H1 (cell line): Measurements from ENCODE around the gene TEDDM1. TPM values are rescaled to one million over a fixed set of nuclear protein-coding genes. Genes with fewer than 3 reads are reported as not detected.

Experiments
- CTCF ChIA-PET: fragments of 300-600 bp; sonication (Branson Sonifier 250); formaldehyde crosslinking; loops from one replicate; lab custom pipeline; 2021; ENCODE audit not compliant: partially characterized antibody; lab: Charles Lee
- POLR2A ChIA-PET: fragments of 300-600 bp; sonication (Branson Sonifier 250); formaldehyde crosslinking; loops from one replicate; lab custom pipeline; 2021; ENCODE audit warnings: inconsistent platforms; ENCODE audit not compliant: partially characterized antibody; lab: Charles Lee
- DNase-seq, 2 experiments: peaks; one replicate each; pipeline versions ENCODE4 v3.0.0 to v3.0.0-alpha.2; 2010 to 2022; ENCODE audit warnings: low spot score in 2 of 2, low read depth in 1 of 2, mixed read lengths in 1 of 2
- FAIRE-seq: peaks from 2 replicates; lab custom pipeline; 2011; peaks lifted over from hg19 to GRCh38; lab: Jason Lieb, UNC
- H2AFZ ChIP-seq: 2 replicates; pipeline ENCODE4 v1.8.1; 2012; ENCODE audit warnings: low read length, inconsistent platforms
- H2AK5ac ChIP-seq: 2 replicates; pipeline ENCODE4 v1.6.1; 2013; ENCODE audit warnings: low read depth, low read length
- H2BK120ac ChIP-seq: replicated peaks from 2 replicates; pipeline ENCODE3; 2013; ENCODE audit warnings: low read depth, low read length, inconsistent platforms
- H2BK12ac ChIP-seq: 2 replicates; pipeline ENCODE4 v1.6.1; 2013; ENCODE audit warnings: low read depth, low read length
- H2BK15ac ChIP-seq: 2 replicates; pipeline ENCODE4 v1.6.1; 2013; ENCODE audit warnings: low read length
- H2BK20ac ChIP-seq: 2 replicates; pipeline ENCODE4 v1.6.1; 2013; ENCODE audit warnings: low read length
- H2BK5ac ChIP-seq: 2 replicates; pipeline ENCODE4 v1.6.1; 2013; ENCODE audit warnings: low read depth, low read length
- H3K14ac ChIP-seq: 2 replicates; pipeline ENCODE4 v1.6.1; 2013; ENCODE audit warnings: inconsistent platforms; ENCODE audit not compliant: insufficient read length
- H3K18ac ChIP-seq: 2 replicates; pipeline ENCODE4 v1.6.1; 2013; ENCODE audit warnings: low read length; ENCODE audit errors: extremely low read depth
- H3K23ac ChIP-seq: 2 replicates; pipeline ENCODE4 v1.6.1; 2013; ENCODE audit warnings: inconsistent platforms; ENCODE audit not compliant: insufficient read length
- H3K23me2 ChIP-seq: 2 replicates; pipeline ENCODE4 v1.6.1; 2013; ENCODE audit warnings: low read depth, low read length
- H3K27ac ChIP-seq: 2 replicates; pipeline ENCODE4 v1.6.1; 2011; ENCODE audit warnings: low read depth, low read length, inconsistent platforms
- H3K27me3 ChIP-seq, 4 experiments: replicated peaks in 1 of 4; 1 replicate in 1 of 4; 2 replicates in 3 of 4; pipeline versions ENCODE4 v1.6.1 to v1.8.1; 2011 to 2013; ENCODE audit warnings: low read length in 3 of 4, mild to moderate bottlenecking in 3 of 4, inconsistent platforms in 2 of 4, mixed read lengths in 2 of 4, moderate library complexity in 1 of 4; ENCODE audit not compliant: control insufficient read depth in 3 of 4, insufficient read depth in 3 of 4; ENCODE audit errors: extremely low read depth in 1 of 4
- H3K36me3 ChIP-seq, 4 experiments: 2 replicates each; pipeline versions ENCODE4 v1.6.1 to v1.8.1; 2011 to 2013; ENCODE audit warnings: mild to moderate bottlenecking in 4 of 4, low read length in 3 of 4, moderate library complexity in 2 of 4, control low read depth in 1 of 4, inconsistent platforms in 1 of 4; ENCODE audit not compliant: insufficient read depth in 4 of 4, control insufficient read depth in 2 of 4
- H3K4ac ChIP-seq: replicated peaks from 2 replicates; pipeline ENCODE3; 2013; ENCODE audit warnings: low read length, low read depth, mixed read lengths, inconsistent platforms; ENCODE audit not compliant: insufficient read length
- H3K4me1 ChIP-seq, 4 experiments: replicated peaks in 1 of 4; 1 replicate in 1 of 4; 2 replicates in 3 of 4; pipeline versions ENCODE4 v1.6.1 to v1.8.1; 2011 to 2013; ENCODE audit warnings: low read length in 3 of 4, inconsistent platforms in 2 of 4, mixed read lengths in 1 of 4; ENCODE audit not compliant: insufficient read depth in 4 of 4, control insufficient read depth in 3 of 4
- H3K4me2 ChIP-seq, 2 experiments: 2 replicates each; pipeline versions ENCODE4 v1.6.1 to v1.8.1; 2011 to 2013; ENCODE audit warnings: low read depth in 2 of 2, low read length in 2 of 2, control low read depth in 1 of 2, inconsistent platforms in 1 of 2, mild to moderate bottlenecking in 1 of 2; ENCODE audit not compliant: insufficient read depth in 1 of 2
- H3K4me3 ChIP-seq, 4 experiments: fragments of 200-600, 300-600 bp in 1 of 4; sonication (generic), shearing (Covaris generic), sonication (Bioruptor Twin) in 1 of 4; 2 replicates each; pipeline versions ENCODE4 v1.5.1 to v1.8.1; 2011 to 2016; ENCODE audit warnings: low read length in 4 of 4, low read depth in 3 of 4, control low read depth in 2 of 4, inconsistent platforms in 2 of 4, mild to moderate bottlenecking in 2 of 4, mixed read lengths in 1 of 4, moderate library complexity in 1 of 4; ENCODE audit not compliant: insufficient read depth in 2 of 4; ENCODE audit errors: extremely low read depth in 1 of 4
- H3K56ac ChIP-seq: replicated peaks from 2 replicates; pipeline ENCODE3; 2013; ENCODE audit warnings: low read depth, mild to moderate bottlenecking, mixed read lengths, low read length, inconsistent platforms; ENCODE audit not compliant: insufficient read length
- H3K79me1 ChIP-seq: 2 replicates; pipeline ENCODE4 v1.6.1; 2013; ENCODE audit warnings: low read depth, low read length, control low read depth
- H3K79me2 ChIP-seq, 2 experiments: 2 replicates each; pipeline versions ENCODE4 v1.6.1 to v1.8.1; 2012 to 2013; ENCODE audit warnings: low read length in 2 of 2, mild to moderate bottlenecking in 2 of 2, inconsistent platforms in 1 of 2; ENCODE audit not compliant: insufficient read depth in 2 of 2, control insufficient read depth in 1 of 2
- H3K9ac ChIP-seq, 4 experiments: replicated peaks in 1 of 4; 1 replicate in 1 of 4; 2 replicates in 3 of 4; pipeline versions ENCODE4 v1.6.1 to v1.8.1; 2011 to 2013; ENCODE audit warnings: low read depth in 3 of 4, low read length in 3 of 4, control low read depth in 2 of 4, mild to moderate bottlenecking in 2 of 4, moderate library complexity in 2 of 4, inconsistent platforms in 1 of 4; ENCODE audit errors: extremely low read depth in 1 of 4
- H3K9me3 ChIP-seq, 2 experiments: 2 replicates each; pipeline versions ENCODE4 v1.6.1 to v1.8.1; 2012 to 2013; ENCODE audit warnings: mild to moderate bottlenecking in 2 of 2, moderate library complexity in 2 of 2, control low read depth in 1 of 2, inconsistent platforms in 1 of 2, low read depth in 1 of 2, low read length in 1 of 2, mixed read lengths in 1 of 2; ENCODE audit not compliant: insufficient read depth in 2 of 2
- H4K20me1 ChIP-seq, 2 experiments: replicated peaks in 1 of 2; 2 replicates each; pipeline versions ENCODE3 to v1.8.1; 2011 to 2013; ENCODE audit warnings: inconsistent platforms in 2 of 2, low read length in 2 of 2, mild to moderate bottlenecking in 1 of 2; ENCODE audit not compliant: insufficient read depth in 2 of 2, control insufficient read depth in 1 of 2
- H4K5ac ChIP-seq: 2 replicates; pipeline ENCODE4 v1.6.1; 2013; ENCODE audit warnings: low read length, low read depth, mixed read lengths, inconsistent platforms; ENCODE audit not compliant: insufficient read length
- H4K8ac ChIP-seq: 2 replicates; pipeline ENCODE4 v1.8.0; 2013; ENCODE audit warnings: mild to moderate bottlenecking, moderate library complexity, low read length, inconsistent platforms; ENCODE audit not compliant: insufficient read depth; ENCODE audit errors: extremely low read depth
- H4K91ac ChIP-seq: replicated peaks from 2 replicates; pipeline ENCODE3; 2013; ENCODE audit warnings: low read length, mixed read lengths, inconsistent platforms; ENCODE audit not compliant: insufficient read length
- HDAC6 ChIP-seq: IDR thresholded peaks from one replicate; pipeline ENCODE4 v1.7.1; 2012; ENCODE audit warnings: low read depth, mild to moderate bottlenecking, inconsistent platforms, low read length, moderate library complexity
- POLR2A ChIP-seq, 2 experiments: IDR thresholded peaks; 1 replicate in 1 of 2; 2 replicates in 1 of 2; pipeline ENCODE4 v1.6.1; 2011; ENCODE audit warnings: low read depth in 2 of 2, low read length in 2 of 2, mild to moderate bottlenecking in 2 of 2; ENCODE audit errors: control extremely low read depth in 1 of 2
- POLR2AphosphoS5 ChIP-seq: IDR thresholded peaks from 2 replicates; pipeline ENCODE4 v1.6.1; 2011; ENCODE audit warnings: low read depth, low read length
- TAF7 ChIP-seq: optimal IDR thresholded peaks from 2 replicates; pipeline ENCODE3; 2011; ENCODE audit warnings: low read depth, mild to moderate bottlenecking, inconsistent platforms, low read length, moderate library complexity, borderline replicate concordance
- WGBS, 2 experiments: shearing (Covaris generic) in 1 of 2; methylation state at CpG; one replicate each; pipeline versions ENCODE4 v1.1.6 to v1.1.7; 2013 to 2015; ENCODE audit warnings: low lambda C conversion rate in 2 of 2, mixed read lengths in 2 of 2, inconsistent platforms in 1 of 2, low coverage in 1 of 2, missing lambda C conversion rate in 1 of 2; ENCODE audit not compliant: insufficient replicate concordance in 2 of 2, insufficient coverage in 1 of 2, insufficient read length in 1 of 2; ENCODE audit errors: extremely low coverage in 1 of 2, missing lambda C conversion rate in 1 of 2; 5-methylcytosine and 5-hydroxymethylcytosine counted together
- polyA plus RNA-seq, 7 experiments: library from polyadenylated mRNA; depleted of rRNA in 3 of 7; stranded (reverse) in 5 of 7; unstranded in 2 of 7; fragments of >200 nt in 5 of 7; fragments of 200-250 nt in 2 of 7; gene quantifications; 1 replicate in 5 of 7; 2 replicates in 1 of 7; 4 replicates in 1 of 7; pipeline versions ENCODE4 v1.2.1 to v1.2.3, GENCODE V29; 2011 to 2013; ENCODE audit warnings: missing spikeins in 2 of 7, mixed read lengths in 2 of 7
- total RNA-seq: library from RNA; stranded (reverse); fragmentation: NEBNext Ultra II Directional; extraction: Animal tissue kit (Norgen Biotek cat#: 25700); gene quantifications from 2 replicates; pipeline ENCODE4 v1.2.1, GENCODE V29; 2021

TEDDM1 gene
- total and polyA plus RNA-seq, 2 of the 8 experiments (the other 6 are each of a cell fraction or from before 2014, with no cell fraction given), result not detected

DNA sequence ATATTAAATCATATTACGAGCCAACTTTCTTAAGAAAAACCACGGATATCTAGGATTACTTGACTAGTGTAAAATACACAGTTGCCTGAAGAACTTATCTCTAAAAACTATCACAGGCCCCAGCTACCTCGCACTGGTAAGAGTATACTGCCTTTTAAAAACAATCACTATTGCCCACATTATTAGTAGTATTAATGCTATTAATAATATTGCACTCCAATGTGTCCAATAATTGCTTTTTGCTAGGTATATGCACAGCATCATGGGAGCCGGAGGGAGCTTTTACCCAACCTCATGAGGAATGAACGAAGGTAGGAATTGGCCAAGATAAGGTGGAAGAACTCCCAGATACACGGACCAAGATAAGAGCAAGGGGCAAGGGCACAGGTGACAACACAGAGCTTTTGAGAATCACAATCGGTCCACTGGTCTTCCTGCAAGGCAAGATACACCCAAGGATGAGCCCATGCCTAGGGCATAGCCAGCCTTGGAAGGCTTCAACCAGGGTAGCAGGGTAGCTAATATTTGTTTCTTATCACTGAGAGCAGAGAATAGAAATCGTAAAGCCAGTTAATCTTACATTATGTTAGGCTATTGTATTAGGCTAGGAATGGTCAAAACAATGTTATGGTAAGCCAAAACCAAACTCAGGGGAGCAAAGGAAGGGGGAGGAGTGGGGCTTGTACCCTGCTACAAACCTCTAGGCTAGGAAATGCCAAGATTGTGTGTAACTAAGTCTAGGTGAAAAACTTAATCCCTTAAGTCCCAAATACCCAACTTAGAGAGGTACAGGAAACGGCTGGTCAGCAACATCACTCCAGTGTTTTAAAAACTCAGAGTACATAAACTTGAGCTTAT is 18.3 kb downstream of the TEDDM1 start:
- Histone ChIP-seq H3K9me3 (no peaks in the 10 kb centered on the region), H3K27ac (no peak overlapping the region), H2AK5ac (no peak overlapping the region), H3K23ac (no peak overlapping the region), H2BK12ac (no peak overlapping the region), H2BK15ac (no peak overlapping the region), H3K79me1 (peaks cover 4% of the 10 kb centered on the region; the same call in 1 of the 2 replicates), H3K4me2 (no peak overlapping the region), H3K56ac (no peak overlapping the region), H3K79me2 (peaks cover 0 to 15% of the 10 kb centered on the region in 2 experiments; a peak in 2 of 4 replicates), H3K4me1 (no peaks in the 10 kb centered on the region), H3K36me3 (peaks cover 32 to 59% (median 51%) of the 10 kb centered on the region in 4 experiments), H3K4me3 (no peak overlapping the region)
- TF ChIP-seq POLR2AphosphoS5 (peak; percentile 83), HDAC6 (no peak), POLR2A (IDR thresholded peaks at IDR 0.05; ENCODE audit: control extremely low read depth in 1 of 2, low read depth in 2 of 2, low read length in 2 of 2) (peak in 1 of 2 experiments; percentile 72; a peak in 2 of 3 replicates), TAF7 (peak; percentile 9)
- TF ChIP-seq, all 59 proteins: peak for 3
- Histone ChIP-seq H3K18ac (no peak overlapping the region), H4K20me1 (peaks cover 17 to 24% of the 10 kb centered on the region in 2 experiments), H3K4ac (no peak overlapping the region), H2BK5ac (no peak overlapping the region), H3K27me3 (no peaks in the 10 kb centered on the region), H3K14ac (no peak overlapping the region), H2AFZ (no peak overlapping the region), H4K91ac (no peak overlapping the region), H4K8ac (no peak overlapping the region), H3K9ac (no peak overlapping the region), H2BK120ac (no peak overlapping the region), H4K5ac (no peak overlapping the region), H3K23me2 (no peaks in the 10 kb centered on the region), H2BK20ac (no peak overlapping the region)
- no peak for FAIRE-seq
- DNase-seq, result no peak
- ChIA-PET CTCF (interaction anchor here (0.7 to 3.7 kb wide), 6 partner anchors 14 to 301 kb away, joined by 3 to 17 read pairs (median 3); no protein-coding TSS in a partner anchor), POLR2A (interaction anchor here (0.9 to 6.5 kb wide), 11 partner anchors 7 to 239 kb away, joined by 3 to 69 read pairs (median 4); partner anchors contain the start of gene GLUL)
- 94% methylated on average over 9 of the region's 9 CpGs; no CpG with 5 or more reads in 1 of the 2 experiments for WGBS, 2 experiments
